Measurements from ENCODE around the gene RBM20. TPM values are rescaled to one million over a fixed set of nuclear protein-coding genes. Genes with fewer than 3 reads are reported as not detected.

The RBM20 gene
- total RNA-seq, 1 donor from 2014 or later: 1.0 TPM

DNA sequence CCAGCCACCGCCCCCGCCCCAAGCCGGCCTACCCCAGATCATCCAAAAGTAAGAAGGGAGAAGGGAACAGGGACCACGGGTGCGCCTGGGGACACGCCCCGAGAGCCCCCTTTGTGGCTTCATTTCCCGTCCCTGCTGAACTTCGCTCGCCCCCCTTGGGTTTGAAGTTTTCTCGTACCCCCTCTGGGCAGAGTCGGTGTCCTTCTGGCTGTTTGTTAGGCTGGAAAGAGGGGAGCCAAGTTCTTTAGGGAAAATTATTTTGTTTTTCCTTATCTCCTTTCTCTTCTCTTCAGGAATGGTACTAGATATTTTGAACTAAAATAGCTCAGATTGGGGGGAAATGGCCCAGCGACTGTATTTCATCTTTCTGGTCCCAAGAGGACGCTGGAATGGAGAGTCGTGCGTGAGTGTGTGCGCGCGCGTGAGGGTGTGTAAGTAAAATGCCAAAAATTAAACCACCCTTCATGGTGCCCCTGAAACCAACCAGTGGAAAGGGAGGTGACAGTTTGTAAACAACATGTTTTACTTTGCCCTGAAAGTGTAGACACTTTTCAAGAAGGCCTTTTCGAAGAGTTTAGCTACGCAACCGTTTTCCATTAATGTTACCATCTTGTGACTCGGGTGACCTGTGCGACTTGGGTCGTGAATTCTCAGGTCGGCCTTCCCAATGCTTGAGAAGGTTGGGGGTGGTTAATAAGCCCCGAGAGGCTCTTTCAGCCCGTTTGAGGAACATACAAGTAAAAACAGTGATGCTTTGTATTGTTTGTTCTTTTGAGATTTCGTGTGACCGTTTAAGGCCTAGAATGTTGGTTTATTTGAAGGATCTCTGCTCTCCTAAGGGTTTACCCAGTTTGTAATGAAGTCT is 694 bp downstream of the RBM20 start:
- Mint-ChIP-seq H3K27me3 (ENCODE audit: unreplicated experiment) (peaks cover 11% of the 10 kb centered on the region), H3K36me3 (ENCODE audit: low read depth, unreplicated experiment) (peaks cover 2% of the 10 kb centered on the region), H3K27ac (ENCODE audit: unreplicated experiment) (no peak overlapping the region), H3K9me3 (ENCODE audit: unreplicated experiment) (no peaks in the 10 kb centered on the region), H3K4me1 (ENCODE audit: unreplicated experiment) (peaks cover 12% of the 10 kb centered on the region), H3K4me3 (ENCODE audit: unreplicated experiment) (peak overlapping the region; percentile 87)
- TF ChIP-seq, protein P1, sequence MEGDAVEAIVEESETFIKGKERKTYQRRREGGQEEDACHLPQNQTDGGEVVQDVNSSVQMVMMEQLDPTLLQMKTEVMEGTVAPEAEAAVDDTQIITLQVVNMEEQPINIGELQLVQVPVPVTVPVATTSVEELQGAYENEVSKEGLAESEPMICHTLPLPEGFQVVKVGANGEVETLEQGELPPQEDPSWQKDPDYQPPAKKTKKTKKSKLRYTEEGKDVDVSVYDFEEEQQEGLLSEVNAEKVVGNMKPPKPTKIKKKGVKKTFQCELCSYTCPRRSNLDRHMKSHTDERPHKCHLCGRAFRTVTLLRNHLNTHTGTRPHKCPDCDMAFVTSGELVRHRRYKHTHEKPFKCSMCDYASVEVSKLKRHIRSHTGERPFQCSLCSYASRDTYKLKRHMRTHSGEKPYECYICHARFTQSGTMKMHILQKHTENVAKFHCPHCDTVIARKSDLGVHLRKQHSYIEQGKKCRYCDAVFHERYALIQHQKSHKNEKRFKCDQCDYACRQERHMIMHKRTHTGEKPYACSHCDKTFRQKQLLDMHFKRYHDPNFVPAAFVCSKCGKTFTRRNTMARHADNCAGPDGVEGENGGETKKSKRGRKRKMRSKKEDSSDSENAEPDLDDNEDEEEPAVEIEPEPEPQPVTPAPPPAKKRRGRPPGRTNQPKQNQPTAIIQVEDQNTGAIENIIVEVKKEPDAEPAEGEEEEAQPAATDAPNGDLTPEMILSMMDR (IDR thresholded peaks at IDR 0.05; ENCODE audit: unreplicated experiment): no peak
- no peak for DNase-seq (ENCODE audit: low spot score)

GRCh38 chr10:110646417-110647135 is 2.4 kb downstream of the RBM20 start:
- H3K4me3 Mint-ChIP-seq (ENCODE audit: unreplicated experiment): no peak overlapping the region
- peaks cover 2% of the 10 kb centered on the region for H3K36me3 Mint-ChIP-seq (ENCODE audit: low read depth, unreplicated experiment)
- no peak for DNase-seq (ENCODE audit: low spot score)
- H3K4me1 Mint-ChIP-seq (ENCODE audit: unreplicated experiment): peaks cover 12% of the 10 kb centered on the region
- peaks cover 11% of the 10 kb centered on the region for H3K27me3 Mint-ChIP-seq (ENCODE audit: unreplicated experiment)
- no peaks in the 10 kb centered on the region for H3K9me3 Mint-ChIP-seq (ENCODE audit: unreplicated experiment)
- no peak overlapping the region for H3K27ac Mint-ChIP-seq (ENCODE audit: unreplicated experiment)
- TF ChIP-seq, protein P1 (IDR thresholded peaks at IDR 0.05; ENCODE audit: unreplicated experiment): no peak

- Mint-ChIP-seq H3K36me3 (ENCODE audit: low read depth, unreplicated experiment) (peaks cover 2% of the 10 kb centered on the region), H3K9me3 (ENCODE audit: unreplicated experiment) (no peaks in the 10 kb centered on the region), H3K4me1 (ENCODE audit: unreplicated experiment) (peaks cover 12% of the 10 kb centered on the region), H3K4me3 (ENCODE audit: unreplicated experiment) (no peak overlapping the region), H3K27me3 (ENCODE audit: unreplicated experiment) (peaks cover 11% of the 10 kb centered on the region), H3K27ac (ENCODE audit: unreplicated experiment) (no peak overlapping the region)
- TF ChIP-seq, protein P1 (IDR thresholded peaks at IDR 0.05; ENCODE audit: unreplicated experiment): no peak
- no peak for DNase-seq (ENCODE audit: low spot score)
These were observed 2.9 kb downstream of the RBM20 start for GRCh38 chr10:110647136-110647430.

DNA sequence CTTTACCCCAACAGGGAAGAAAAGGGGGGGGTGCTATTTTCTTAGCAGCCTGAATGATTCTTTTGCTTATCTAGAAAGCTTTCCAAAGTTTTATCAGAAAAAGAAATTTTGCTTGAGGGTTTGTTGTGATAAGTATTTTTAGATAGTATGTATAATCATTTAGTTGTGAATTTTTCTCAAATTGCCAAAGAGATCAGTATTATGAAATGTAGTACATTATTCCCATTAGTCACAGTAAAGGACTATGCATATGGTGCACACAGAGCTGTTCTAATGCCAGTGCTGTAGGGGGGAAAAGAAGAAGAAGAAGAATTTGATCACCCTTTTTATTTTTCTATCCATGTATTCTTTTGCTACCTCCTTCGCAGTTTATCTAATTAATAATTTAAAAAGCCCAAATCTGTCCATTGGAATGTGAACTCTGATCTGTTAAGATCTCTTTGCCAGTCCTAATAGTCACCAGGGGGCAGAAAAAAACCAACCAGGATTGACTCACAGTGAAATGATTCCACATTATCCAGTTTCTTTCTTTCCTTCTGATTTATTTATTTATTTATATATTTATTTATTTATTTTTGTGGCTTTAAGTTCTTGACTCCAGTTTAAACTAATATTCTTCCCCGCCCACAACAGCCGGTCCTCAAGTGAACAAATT is 4.7 kb downstream of the RBM20 start:
- Mint-ChIP-seq H3K27me3 (ENCODE audit: unreplicated experiment) (peaks cover 4% of the 10 kb centered on the region), H3K36me3 (ENCODE audit: low read depth, unreplicated experiment) (peaks cover 2% of the 10 kb centered on the region), H3K4me1 (ENCODE audit: unreplicated experiment) (peaks cover 3% of the 10 kb centered on the region), H3K4me3 (ENCODE audit: unreplicated experiment) (no peak overlapping the region), H3K27ac (ENCODE audit: unreplicated experiment) (no peak overlapping the region), H3K9me3 (ENCODE audit: unreplicated experiment) (no peaks in the 10 kb centered on the region)
- TF ChIP-seq, protein P1 (IDR thresholded peaks at IDR 0.05; ENCODE audit: unreplicated experiment): no peak
- DNase-seq (ENCODE audit: low spot score): no peak
